K562 (cell line): ENCODE data around the gene DLAT. TPM values are rescaled to one million over a fixed set of nuclear protein-coding genes. Genes with fewer than 3 reads are reported as not detected.

ENCODE experiments used
- IFI16 ChIP-seq: fragments of 250-450 bp; sonication (Bioruptor Pico); IDR thresholded peaks from 2 replicates; pipeline ENCODE4 v2.1.2; 2022; ENCODE audit warnings: mild to moderate bottlenecking, inconsistent platforms
- NFATC3 ChIP-seq: fragments of 450-650 bp; IDR thresholded peaks from 2 replicates; pipeline ENCODE4 v1.6.1; 2017; ENCODE audit warnings: mild to moderate bottlenecking
- NR2F6 ChIP-seq: fragments of 450-650 bp; formaldehyde crosslinking; IDR thresholded peaks from 2 replicates; pipeline ENCODE4 v1.4.0; 2020; ENCODE audit warnings: mild to moderate bottlenecking
- STAT5A ChIP-seq: IDR thresholded peaks from 2 replicates; pipeline ENCODE4 v1.6.1; 2012; ENCODE audit warnings: low read length, inconsistent platforms, borderline replicate concordance
- U2AF1 ChIP-seq: fragments of 200-400 bp; formaldehyde crosslinking; optimal IDR thresholded peaks from 2 replicates; pipeline ENCODE3; 2017; ENCODE audit warnings: mild to moderate bottlenecking, low read depth, low read length, moderate library complexity
- ZKSCAN3 ChIP-seq: fragments of 250-450 bp; sonication (Bioruptor Pico); IDR thresholded peaks from 2 replicates; pipeline ENCODE4 v1.4.0; 2020
- ZNF184 ChIP-seq: sonication (generic); formaldehyde crosslinking; IDR thresholded peaks from 2 replicates; pipeline ENCODE4 v1.5.0; 2020; ENCODE audit warnings: missing genetic modification reagents
- ZNF217 ChIP-seq: sonication (generic); formaldehyde crosslinking; IDR thresholded peaks from 2 replicates; pipeline ENCODE4 v1.8.0; 2022; ENCODE audit warnings: mild to moderate bottlenecking, missing genetic modification reagents
- ZNF24 ChIP-seq: fragments of 450-650 bp; IDR thresholded peaks from 2 replicates; pipeline ENCODE4 v1.6.1; 2016
- ZNF316 ChIP-seq: fragments of 450-650 bp; IDR thresholded peaks from 2 replicates; pipeline ENCODE4 v1.6.1; 2016
- ZNF696 ChIP-seq: fragments of 250-450 bp; sonication (Bioruptor Pico); conservative IDR thresholded peaks from 2 replicates; pipeline ENCODE4 v1.4.0; 2020; ENCODE audit warnings: mild to moderate bottlenecking, moderate library complexity
- ZNF766 ChIP-seq: fragments of 200-800 bp; sonication (Bioruptor generic); conservative IDR thresholded peaks from 2 replicates; pipeline ENCODE4 v1.6.1; 2016; ENCODE audit warnings: missing genetic modification characterization, missing compliant biosample characterization
- polyA plus RNA-seq, 8 experiments: library from polyadenylated mRNA; depleted of rRNA in 4 of 8; stranded (reverse) in 5 of 8; unstranded in 3 of 8; fragments of >200 nt; fragmentation: Nextera tagmentation in 2 of 8; fragmentation: Illumina TruSeq in 1 of 8; extraction: Ambion mirVana in 2 of 8; extraction: Trizol in 1 of 8; gene quantifications; 2 replicates each; pipeline versions ENCODE4 v1.2.1 to v1.2.3, GENCODE V29; 2011 to 2014; ENCODE audit warnings: inconsistent platforms in 1 of 8, missing spikeins in 1 of 8
- total RNA-seq, 7 experiments: library from RNA; depleted of rRNA in 6 of 7; stranded (reverse); fragments of >200 nt in 6 of 7; fragmentation: Illumina TruSeq in 2 of 7; extraction: Trizol in 2 of 7; gene quantifications; 2 replicates each; pipeline versions ENCODE4 v1.2.1 to v1.2.3, GENCODE V29; 2011 to 2021; ENCODE audit warnings: low replicate concordance in 1 of 7
- TF ChIP-seq, protein P1 (sequence below), 3 experiments: fragments of 200-800 bp in 1 of 3; sonication (Bioruptor generic) in 1 of 3; sonication (generic) in 1 of 3; formaldehyde crosslinking in 1 of 3; IDR thresholded peaks; 2 replicates each; pipeline versions ENCODE4 v1.6.1 to v1.8.0; 2016 to 2022; ENCODE audit warnings: mild to moderate bottlenecking in 2 of 3, missing compliant biosample characterization in 2 of 3, missing genetic modification characterization in 2 of 3, missing genetic modification reagents in 1 of 3
- TF ChIP-seq, protein P2 (sequence below), 3 experiments: IDR thresholded peaks in 2 of 3; conservative IDR thresholded peaks in 1 of 3; 2 replicates each; pipeline ENCODE4 v1.5.1; 2011 to 2012; ENCODE audit warnings: low read length in 3 of 3, mild to moderate bottlenecking in 3 of 3, control low read depth in 2 of 3, improper control_type of control experiment in 1 of 3, inconsistent platforms in 1 of 3, low read depth in 1 of 3, mixed read lengths in 1 of 3, moderate library complexity in 1 of 3; ENCODE audit not compliant: insufficient read depth in 2 of 3
- TF ChIP-seq, protein P3 (sequence below), 2 experiments: IDR thresholded peaks in 1 of 2; conservative IDR thresholded peaks in 1 of 2; 2 replicates each; pipeline ENCODE4 v1.6.1; 2016; ENCODE audit warnings: low read depth in 2 of 2, mild to moderate bottlenecking in 1 of 2, missing compliant biosample characterization in 1 of 2, missing genetic modification characterization in 1 of 2, moderate library complexity in 1 of 2
- TF ChIP-seq, protein P4 (sequence below): fragments of 450-650 bp; IDR thresholded peaks from 2 replicates; pipeline ENCODE4 v1.6.1; 2017; ENCODE audit warnings: antibody characterized with exemption, mild to moderate bottlenecking
- TF ChIP-seq, protein P5 (sequence below): sonication (generic); formaldehyde crosslinking; IDR thresholded peaks from 2 replicates; pipeline ENCODE4 v1.8.0; 2022; ENCODE audit warnings: missing genetic modification reagents, mild to moderate bottlenecking, moderate library complexity, borderline replicate concordance

The DLAT gene
- total and polyA plus RNA-seq, 9 of the 15 experiments (the other 6 are each of a cell fraction or from before 2014, with no cell fraction given) = 41.7 to 152 (median 105) TPM

DNA sequence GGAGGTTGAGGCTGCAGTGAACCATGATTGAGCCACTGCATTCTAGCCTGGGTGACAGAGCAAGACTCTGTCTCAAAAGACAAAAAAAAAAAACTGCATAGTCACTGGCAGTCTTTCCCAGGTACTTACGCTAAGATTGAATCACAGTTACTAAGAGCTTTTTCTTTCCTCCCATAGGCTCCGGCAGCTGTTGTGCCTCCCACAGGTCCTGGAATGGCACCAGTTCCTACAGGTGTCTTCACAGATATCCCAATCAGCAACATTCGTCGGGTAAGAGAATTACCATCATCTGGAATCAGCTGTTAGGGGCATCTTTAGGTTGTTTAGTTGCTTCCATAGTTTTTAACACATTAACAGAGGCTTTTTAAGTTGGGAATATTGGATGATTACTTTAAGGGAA, 19.8 kb downstream of the DLAT start (continued):
- TF ChIP-seq, protein P1, sequence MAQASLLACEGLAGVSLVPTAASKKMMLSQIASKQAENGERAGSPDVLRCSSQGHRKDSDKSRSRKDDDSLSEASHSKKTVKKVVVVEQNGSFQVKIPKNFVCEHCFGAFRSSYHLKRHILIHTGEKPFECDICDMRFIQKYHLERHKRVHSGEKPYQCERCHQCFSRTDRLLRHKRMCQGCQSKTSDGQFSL (CRISPR knock-in tag; IDR thresholded peaks at IDR 0.05) = no peak
- TF ChIP-seq, protein P1 (tag; IDR thresholded peaks at IDR 0.05) = no peak
- peak; percentile 47; the same call in 1 of the 2 replicates for TF ChIP-seq STAT5A
- TF ChIP-seq NR2F6 (CRISPR knock-in tag) = no peak
- no peak for TF ChIP-seq ZNF696 (CRISPR knock-in tag)
- peak; percentile 95 for TF ChIP-seq ZNF316
- TF ChIP-seq ZKSCAN3 (CRISPR knock-in tag) = no peak
- TF ChIP-seq ZNF217 (CRISPR knock-in tag) = no peak
- peak; percentile 31; the same call in 1 of the 2 replicates for TF ChIP-seq ZNF24
- no peak for TF ChIP-seq ZNF766 (CRISPR knock-in tag)
- no peak for TF ChIP-seq U2AF1
- no peak for TF ChIP-seq ZNF184 (CRISPR knock-in tag)
- TF ChIP-seq, protein P2, sequence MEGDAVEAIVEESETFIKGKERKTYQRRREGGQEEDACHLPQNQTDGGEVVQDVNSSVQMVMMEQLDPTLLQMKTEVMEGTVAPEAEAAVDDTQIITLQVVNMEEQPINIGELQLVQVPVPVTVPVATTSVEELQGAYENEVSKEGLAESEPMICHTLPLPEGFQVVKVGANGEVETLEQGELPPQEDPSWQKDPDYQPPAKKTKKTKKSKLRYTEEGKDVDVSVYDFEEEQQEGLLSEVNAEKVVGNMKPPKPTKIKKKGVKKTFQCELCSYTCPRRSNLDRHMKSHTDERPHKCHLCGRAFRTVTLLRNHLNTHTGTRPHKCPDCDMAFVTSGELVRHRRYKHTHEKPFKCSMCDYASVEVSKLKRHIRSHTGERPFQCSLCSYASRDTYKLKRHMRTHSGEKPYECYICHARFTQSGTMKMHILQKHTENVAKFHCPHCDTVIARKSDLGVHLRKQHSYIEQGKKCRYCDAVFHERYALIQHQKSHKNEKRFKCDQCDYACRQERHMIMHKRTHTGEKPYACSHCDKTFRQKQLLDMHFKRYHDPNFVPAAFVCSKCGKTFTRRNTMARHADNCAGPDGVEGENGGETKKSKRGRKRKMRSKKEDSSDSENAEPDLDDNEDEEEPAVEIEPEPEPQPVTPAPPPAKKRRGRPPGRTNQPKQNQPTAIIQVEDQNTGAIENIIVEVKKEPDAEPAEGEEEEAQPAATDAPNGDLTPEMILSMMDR (IDR thresholded peaks at IDR 0.05 in 2 of 3, conservative IDR thresholded peaks at IDR 0.05 in 1 of 3; ENCODE audit: insufficient read depth in 2 of 3, low read depth in 1 of 3, low read length in 3 of 3) = no peak
- TF ChIP-seq, protein P3, sequence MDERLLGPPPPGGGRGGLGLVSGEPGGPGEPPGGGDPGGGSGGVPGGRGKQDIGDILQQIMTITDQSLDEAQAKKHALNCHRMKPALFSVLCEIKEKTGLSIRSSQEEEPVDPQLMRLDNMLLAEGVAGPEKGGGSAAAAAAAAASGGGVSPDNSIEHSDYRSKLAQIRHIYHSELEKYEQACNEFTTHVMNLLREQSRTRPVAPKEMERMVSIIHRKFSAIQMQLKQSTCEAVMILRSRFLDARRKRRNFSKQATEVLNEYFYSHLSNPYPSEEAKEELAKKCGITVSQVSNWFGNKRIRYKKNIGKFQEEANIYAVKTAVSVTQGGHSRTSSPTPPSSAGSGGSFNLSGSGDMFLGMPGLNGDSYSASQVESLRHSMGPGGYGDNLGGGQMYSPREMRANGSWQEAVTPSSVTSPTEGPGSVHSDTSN (CRISPR knock-in tag; IDR thresholded peaks at IDR 0.05; ENCODE audit: low read depth) = no peak
- TF ChIP-seq, protein P3 (tag; conservative IDR thresholded peaks at IDR 0.05; ENCODE audit: low read depth) = no peak
- TF ChIP-seq, protein P4, sequence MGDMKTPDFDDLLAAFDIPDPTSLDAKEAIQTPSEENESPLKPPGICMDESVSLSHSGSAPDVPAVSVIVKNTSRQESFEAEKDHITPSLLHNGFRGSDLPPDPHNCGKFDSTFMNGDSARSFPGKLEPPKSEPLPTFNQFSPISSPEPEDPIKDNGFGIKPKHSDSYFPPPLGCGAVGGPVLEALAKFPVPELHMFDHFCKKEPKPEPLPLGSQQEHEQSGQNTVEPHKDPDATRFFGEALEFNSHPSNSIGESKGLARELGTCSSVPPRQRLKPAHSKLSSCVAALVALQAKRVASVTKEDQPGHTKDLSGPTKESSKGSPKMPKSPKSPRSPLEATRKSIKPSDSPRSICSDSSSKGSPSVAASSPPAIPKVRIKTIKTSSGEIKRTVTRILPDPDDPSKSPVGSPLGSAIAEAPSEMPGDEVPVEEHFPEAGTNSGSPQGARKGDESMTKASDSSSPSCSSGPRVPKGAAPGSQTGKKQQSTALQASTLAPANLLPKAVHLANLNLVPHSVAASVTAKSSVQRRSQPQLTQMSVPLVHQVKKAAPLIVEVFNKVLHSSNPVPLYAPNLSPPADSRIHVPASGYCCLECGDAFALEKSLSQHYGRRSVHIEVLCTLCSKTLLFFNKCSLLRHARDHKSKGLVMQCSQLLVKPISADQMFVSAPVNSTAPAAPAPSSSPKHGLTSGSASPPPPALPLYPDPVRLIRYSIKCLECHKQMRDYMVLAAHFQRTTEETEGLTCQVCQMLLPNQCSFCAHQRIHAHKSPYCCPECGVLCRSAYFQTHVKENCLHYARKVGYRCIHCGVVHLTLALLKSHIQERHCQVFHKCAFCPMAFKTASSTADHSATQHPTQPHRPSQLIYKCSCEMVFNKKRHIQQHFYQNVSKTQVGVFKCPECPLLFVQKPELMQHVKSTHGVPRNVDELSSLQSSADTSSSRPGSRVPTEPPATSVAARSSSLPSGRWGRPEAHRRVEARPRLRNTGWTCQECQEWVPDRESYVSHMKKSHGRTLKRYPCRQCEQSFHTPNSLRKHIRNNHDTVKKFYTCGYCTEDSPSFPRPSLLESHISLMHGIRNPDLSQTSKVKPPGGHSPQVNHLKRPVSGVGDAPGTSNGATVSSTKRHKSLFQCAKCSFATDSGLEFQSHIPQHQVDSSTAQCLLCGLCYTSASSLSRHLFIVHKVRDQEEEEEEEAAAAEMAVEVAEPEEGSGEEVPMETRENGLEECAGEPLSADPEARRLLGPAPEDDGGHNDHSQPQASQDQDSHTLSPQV = no peak
- TF ChIP-seq NFATC3 = no peak
- TF ChIP-seq IFI16 (CRISPR knock-in tag) = no peak
- TF ChIP-seq, protein P5, sequence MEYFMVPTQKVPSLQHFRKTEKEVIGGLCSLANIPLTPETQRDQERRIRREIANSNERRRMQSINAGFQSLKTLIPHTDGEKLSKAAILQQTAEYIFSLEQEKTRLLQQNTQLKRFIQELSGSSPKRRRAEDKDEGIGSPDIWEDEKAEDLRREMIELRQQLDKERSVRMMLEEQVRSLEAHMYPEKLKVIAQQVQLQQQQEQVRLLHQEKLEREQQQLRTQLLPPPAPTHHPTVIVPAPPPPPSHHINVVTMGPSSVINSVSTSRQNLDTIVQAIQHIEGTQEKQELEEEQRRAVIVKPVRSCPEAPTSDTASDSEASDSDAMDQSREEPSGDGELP (CRISPR knock-in tag) = peak; percentile 46
